Smooth muscle cell (in vitro differentiated cells): ENCODE data around the gene LRRN2. TPM values are rescaled to one million over a fixed set of nuclear protein-coding genes. Genes with fewer than 3 reads are reported as not detected.

ENCODE experiments used
- DNase-seq: peaks from one replicate; lab custom pipeline; 2025; ENCODE audit not compliant: unreplicated experiment; lab: John Stamatoyannopoulos, UW
- H2AFZ ChIP-seq: fragments of 200-600 bp; sonication (generic); 2 replicates; pipeline ENCODE4 v1.6.0; 2016; ENCODE audit warnings: antibody characterized with exemption, low read depth, mild to moderate bottlenecking
- H3F3A ChIP-seq: fragments of 200-600 bp; sonication (generic); 2 replicates; pipeline ENCODE4 v1.6.0; 2017; ENCODE audit warnings: antibody characterized with exemption, low read depth
- H3K27ac ChIP-seq: fragments of 200-600 bp; sonication (generic); 2 replicates; pipeline ENCODE4 v1.5.1; 2016; ENCODE audit warnings: low read depth, mild to moderate bottlenecking
- H3K27me3 ChIP-seq: fragments of 200-600 bp; sonication (generic); 2 replicates; pipeline ENCODE4 v1.6.1; 2016; ENCODE audit warnings: low read depth, mild to moderate bottlenecking
- H3K36me3 ChIP-seq: fragments of 200-600 bp; sonication (generic); 2 replicates; pipeline ENCODE4 v1.5.1; 2016; ENCODE audit warnings: low read depth
- H3K4me1 ChIP-seq: fragments of 200-600 bp; sonication (generic); 2 replicates; pipeline ENCODE4 v1.5.1; 2016; ENCODE audit warnings: low read depth
- H3K4me2 ChIP-seq: fragments of 200-600 bp; sonication (generic); 2 replicates; pipeline ENCODE4 v1.6.0; 2016; ENCODE audit warnings: mild to moderate bottlenecking
- H3K4me3 ChIP-seq: fragments of 200-600 bp; sonication (generic); 2 replicates; pipeline ENCODE4 v1.5.1; 2016; ENCODE audit warnings: mild to moderate bottlenecking
- H3K79me2 ChIP-seq: fragments of 200-600 bp; sonication (generic); 2 replicates; pipeline ENCODE4 v1.6.0; 2016; ENCODE audit warnings: low read depth, mild to moderate bottlenecking
- H3K9ac ChIP-seq: fragments of 200-600 bp; sonication (generic); 2 replicates; pipeline ENCODE4 v1.6.0; 2016; ENCODE audit warnings: low read depth
- H3K9me3 ChIP-seq: fragments of 200-600 bp; sonication (generic); replicated peaks from 2 replicates; pipeline ENCODE4 v1.5.1; 2016; ENCODE audit warnings: low read depth
- H4K20me1 ChIP-seq: fragments of 200-600 bp; sonication (generic); 2 replicates; pipeline ENCODE4 v1.6.0; 2016; ENCODE audit warnings: low read depth
- WGBS: methylation state at CpG from one replicate; pipeline ENCODE4 v1.1.7; 2016; ENCODE audit warnings: low lambda C conversion rate; 5-methylcytosine and 5-hydroxymethylcytosine counted together
- polyA plus RNA-seq: library from polyadenylated mRNA; unstranded; fragments of >200 nt; fragmentation: Nextera tagmentation; extraction: Ambion mirVana; gene quantifications from 2 replicates; pipeline ENCODE4 v1.2.1, GENCODE V29; 2016
- total RNA-seq: library from RNA; depleted of rRNA; stranded (reverse); fragments of >200 nt; gene quantifications from 2 replicates; pipeline ENCODE4 v1.2.3, GENCODE V29; 2014
- TF ChIP-seq, protein P1 (sequence below): fragments of 200-600 bp; sonication (generic); IDR thresholded peaks from 2 replicates; pipeline ENCODE4 v1.5.1; 2017; ENCODE audit warnings: borderline replicate concordance, mild to moderate bottlenecking, antibody characterized with exemption; ENCODE audit not compliant: insufficient read depth, poor library complexity, severe bottlenecking

The LRRN2 gene
- total and polyA plus RNA-seq, 2 experiments from 2014 or later, result 1.3 to 2.4 TPM

DNA sequence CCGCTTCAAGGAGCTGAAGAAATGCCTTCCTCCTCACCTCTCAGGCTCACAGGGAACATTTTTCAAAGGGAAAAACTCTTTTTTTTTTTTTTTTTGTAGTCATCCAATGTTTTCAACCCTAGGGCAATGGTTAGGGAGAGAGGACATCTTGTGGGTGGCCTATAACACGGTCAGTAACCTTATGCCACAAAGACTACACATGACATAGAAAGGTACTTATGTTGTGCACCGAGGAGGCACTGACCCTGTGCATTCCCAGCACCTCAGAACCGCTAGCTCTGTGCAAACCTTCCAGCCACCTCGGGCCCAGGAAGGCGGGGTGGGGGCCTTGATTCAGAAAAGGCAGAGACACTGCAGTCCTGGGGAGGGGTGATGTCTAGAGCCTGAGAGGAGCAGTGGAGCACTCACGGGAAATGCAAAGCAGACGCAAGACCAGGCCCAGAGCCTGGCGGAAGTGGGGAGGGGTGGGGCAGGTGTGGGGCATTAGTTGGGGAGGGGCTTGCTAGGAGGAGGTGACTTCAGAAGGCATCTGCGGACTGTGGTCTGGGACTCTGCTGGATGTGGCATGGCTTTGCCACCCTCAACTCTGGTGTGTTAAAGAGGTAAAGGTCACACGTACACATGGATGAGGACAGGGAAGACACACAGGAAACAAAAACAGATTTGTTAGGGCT lies 100.7 kb downstream of the LRRN2 start:
- Histone ChIP-seq H3F3A (no peaks in the 10 kb centered on the region), H3K9me3 (no peaks in the 10 kb centered on the region)
- 72% methylated on average over 11 of the region's 11 CpGs for WGBS

DNA sequence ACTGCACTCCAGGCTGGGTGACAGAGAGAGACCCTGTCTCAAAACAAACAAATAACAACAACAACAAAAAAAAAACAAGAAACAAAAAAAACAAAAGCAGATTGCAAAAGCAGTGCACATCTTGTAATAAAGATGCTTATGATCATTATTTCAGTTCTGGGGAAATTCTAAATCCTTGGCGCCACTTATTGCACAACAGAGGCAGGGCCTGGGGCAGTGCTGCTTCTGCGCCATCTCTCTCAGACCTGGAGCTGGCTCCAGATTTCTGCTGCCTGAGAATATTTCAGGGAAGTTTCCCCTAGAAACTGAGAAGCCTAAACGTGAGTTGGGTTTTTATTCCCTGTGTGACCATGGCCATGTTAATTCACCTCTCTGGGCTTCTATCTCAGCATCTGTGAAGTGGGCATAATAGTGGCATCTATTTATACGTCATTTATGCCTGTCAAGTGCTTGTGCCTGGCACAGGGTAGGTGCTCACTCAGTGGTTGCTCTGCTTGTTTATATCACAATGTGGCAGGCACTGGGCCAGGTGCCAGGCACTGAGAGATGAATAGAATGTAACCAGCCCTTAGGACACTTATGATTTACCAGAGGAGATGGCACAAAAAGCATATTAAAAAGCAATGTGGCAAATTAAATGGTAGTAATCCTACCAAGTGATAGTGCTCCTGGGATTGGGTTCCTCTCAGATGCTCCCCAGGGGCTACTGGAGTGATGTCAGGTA lies 101.5 kb downstream of the LRRN2 start:
- no peak for DNase-seq
- H3K79me2 ChIP-seq, result no peaks in the 10 kb centered on the region
- no peak overlapping the region for H3K9ac ChIP-seq
- WGBS, result 94% methylated on average over 4 of the region's 4 CpGs
- H3K4me3 ChIP-seq, result no peak overlapping the region
- H2AFZ ChIP-seq, result no peak overlapping the region
- H3K27me3 ChIP-seq, result no peaks in the 10 kb centered on the region
- H3K36me3 ChIP-seq, result no peaks in the 10 kb centered on the region
- no peak overlapping the region for H3K27ac ChIP-seq
- TF ChIP-seq, protein P1, sequence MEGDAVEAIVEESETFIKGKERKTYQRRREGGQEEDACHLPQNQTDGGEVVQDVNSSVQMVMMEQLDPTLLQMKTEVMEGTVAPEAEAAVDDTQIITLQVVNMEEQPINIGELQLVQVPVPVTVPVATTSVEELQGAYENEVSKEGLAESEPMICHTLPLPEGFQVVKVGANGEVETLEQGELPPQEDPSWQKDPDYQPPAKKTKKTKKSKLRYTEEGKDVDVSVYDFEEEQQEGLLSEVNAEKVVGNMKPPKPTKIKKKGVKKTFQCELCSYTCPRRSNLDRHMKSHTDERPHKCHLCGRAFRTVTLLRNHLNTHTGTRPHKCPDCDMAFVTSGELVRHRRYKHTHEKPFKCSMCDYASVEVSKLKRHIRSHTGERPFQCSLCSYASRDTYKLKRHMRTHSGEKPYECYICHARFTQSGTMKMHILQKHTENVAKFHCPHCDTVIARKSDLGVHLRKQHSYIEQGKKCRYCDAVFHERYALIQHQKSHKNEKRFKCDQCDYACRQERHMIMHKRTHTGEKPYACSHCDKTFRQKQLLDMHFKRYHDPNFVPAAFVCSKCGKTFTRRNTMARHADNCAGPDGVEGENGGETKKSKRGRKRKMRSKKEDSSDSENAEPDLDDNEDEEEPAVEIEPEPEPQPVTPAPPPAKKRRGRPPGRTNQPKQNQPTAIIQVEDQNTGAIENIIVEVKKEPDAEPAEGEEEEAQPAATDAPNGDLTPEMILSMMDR, result no peak
- no peaks in the 10 kb centered on the region for H4K20me1 ChIP-seq
- H3F3A ChIP-seq, result no peaks in the 10 kb centered on the region
- no peak overlapping the region for H3K4me2 ChIP-seq
- no peaks in the 10 kb centered on the region for H3K9me3 ChIP-seq
- H3K4me1 ChIP-seq, result no peaks in the 10 kb centered on the region

More for the DNA sequence above, 100.7 kb downstream of the LRRN2 start:
- H3K4me3 ChIP-seq, result no peak overlapping the region
- no peaks in the 10 kb centered on the region for H3K27me3 ChIP-seq
- H3K4me1 ChIP-seq, result no peaks in the 10 kb centered on the region
- no peaks in the 10 kb centered on the region for H3K79me2 ChIP-seq
- no peak overlapping the region for H3K4me2 ChIP-seq
- H3K36me3 ChIP-seq, result no peaks in the 10 kb centered on the region
- no peak overlapping the region for H3K27ac ChIP-seq
- no peak for DNase-seq
- TF ChIP-seq, protein P1, result no peak
- no peak overlapping the region for H3K9ac ChIP-seq
- no peak overlapping the region for H2AFZ ChIP-seq
- no peaks in the 10 kb centered on the region for H4K20me1 ChIP-seq

DNA sequence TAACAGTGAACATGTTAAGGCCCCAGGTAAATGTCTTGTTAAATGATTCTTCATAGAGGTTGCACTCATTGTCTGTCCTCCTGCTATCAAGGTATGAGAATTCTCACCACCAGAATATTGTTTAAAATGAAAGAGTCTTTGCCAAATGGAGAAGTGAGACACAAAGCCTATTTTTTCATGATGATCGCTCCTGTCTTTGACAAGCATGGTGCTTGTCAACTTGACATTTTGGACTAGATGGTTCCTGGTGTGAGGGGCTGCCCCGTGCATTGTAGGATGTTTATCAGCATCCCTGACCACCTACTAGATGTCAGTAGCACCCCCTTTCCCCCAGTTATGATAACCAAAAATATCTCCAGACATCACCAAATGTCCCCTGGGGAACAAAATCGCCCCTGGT lies 103.8 kb downstream of the LRRN2 start:
- Histone ChIP-seq H3K4me3 (no peak overlapping the region), H3F3A (no peaks in the 10 kb centered on the region), H3K36me3 (no peaks in the 10 kb centered on the region), H3K27ac (no peak overlapping the region), H3K4me2 (no peak overlapping the region), H3K4me1 (peaks cover 4% of the 10 kb centered on the region), H4K20me1 (no peaks in the 10 kb centered on the region), H2AFZ (no peak overlapping the region), H3K9me3 (no peaks in the 10 kb centered on the region), H3K27me3 (no peaks in the 10 kb centered on the region), H3K9ac (no peak overlapping the region), H3K79me2 (no peaks in the 10 kb centered on the region)
- 92% methylated on average over 3 of the region's 3 CpGs for WGBS
- no peak for DNase-seq
- TF ChIP-seq, protein P1, result no peak
